Activated T-helper 2 cell treated with anti-CD3 and anti-CD28 coated beads, Interferon-gamma antibody, Interleukin-2, Interleukin-4, amounts not matched to agents 10 μg/mL and 5 μg/mL and 100 μg/mL, durations not matched to agents 14 hours and 24 hours and 36 hours (primary cell): ENCODE results near the gene SOD3. TPM values are rescaled to one million over a fixed set of nuclear protein-coding genes. Genes with fewer than 3 reads are reported as not detected.

Experiments
- DNase-seq: peaks from one replicate; pipeline ENCODE4 v3.0.0; 2021; ENCODE audit warnings: low spot score
- H3K27ac Mint-ChIP-seq: one replicate; pipeline ENCODE4 v1.8.0; 2021; ENCODE audit warnings: mixed read lengths
- H3K27me3 Mint-ChIP-seq: one replicate; pipeline ENCODE4 v1.8.0; 2021; ENCODE audit warnings: low read depth, mixed read lengths
- H3K36me3 Mint-ChIP-seq: one replicate; pipeline ENCODE4 v1.8.0; 2021; ENCODE audit warnings: low read depth, mixed read lengths
- H3K4me1 Mint-ChIP-seq: one replicate; pipeline ENCODE4 v1.8.0; 2021; ENCODE audit warnings: low read depth, mixed read lengths
- H3K4me3 Mint-ChIP-seq: one replicate; pipeline ENCODE4 v1.8.0; 2021; ENCODE audit warnings: low read depth, mild to moderate bottlenecking, moderate library complexity, mixed read lengths
- H3K9me3 Mint-ChIP-seq: one replicate; pipeline ENCODE4 v1.8.0; 2021; ENCODE audit warnings: mixed read lengths
- intact Hi-C: fragments of 100-400 bp; cut with micrococcal nuclease; formaldehyde crosslinking; loops from one replicate; pipeline ENCODE4 v1.15.1; 2023
- total RNA-seq: library from RNA; stranded (reverse); gene quantifications from 2 replicates; pipeline ENCODE4 v1.2.3, GENCODE V29; 2022

Gene SOD3
- total RNA-seq, 1 donor from 2014 or later: not detected

DNA sequence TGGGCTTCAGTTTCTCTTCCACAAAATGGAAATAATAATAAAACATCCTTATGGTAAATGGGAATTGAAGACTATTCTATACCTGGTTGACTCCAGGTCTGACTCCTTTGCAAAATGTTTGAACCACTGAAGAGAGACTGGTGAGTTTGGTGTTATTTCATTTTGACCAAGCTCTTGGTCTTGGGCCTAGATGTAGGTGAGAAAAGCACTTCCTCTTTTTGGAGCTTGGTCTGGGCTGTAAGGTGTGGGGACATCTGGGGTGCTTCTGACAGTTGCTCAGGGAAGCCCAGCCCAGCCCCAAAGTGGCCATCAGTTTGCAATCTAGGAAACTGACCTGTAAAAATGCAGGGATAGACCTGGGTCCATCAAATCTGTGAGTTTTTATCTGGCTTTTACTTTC is 26.8 kb upstream of the SOD3 start:
- H3K27me3 Mint-ChIP-seq: no peaks in the 10 kb centered on the region
- H3K9me3 Mint-ChIP-seq: no peaks in the 10 kb centered on the region
- intact Hi-C loops: no loop called here
- no peaks in the 10 kb centered on the region for H3K36me3 Mint-ChIP-seq
- no peak overlapping the region for H3K27ac Mint-ChIP-seq
- no peak overlapping the region for H3K4me3 Mint-ChIP-seq
- H3K4me1 Mint-ChIP-seq: peaks cover 10% of the 10 kb centered on the region
- DNase-seq: no peak

DNA sequence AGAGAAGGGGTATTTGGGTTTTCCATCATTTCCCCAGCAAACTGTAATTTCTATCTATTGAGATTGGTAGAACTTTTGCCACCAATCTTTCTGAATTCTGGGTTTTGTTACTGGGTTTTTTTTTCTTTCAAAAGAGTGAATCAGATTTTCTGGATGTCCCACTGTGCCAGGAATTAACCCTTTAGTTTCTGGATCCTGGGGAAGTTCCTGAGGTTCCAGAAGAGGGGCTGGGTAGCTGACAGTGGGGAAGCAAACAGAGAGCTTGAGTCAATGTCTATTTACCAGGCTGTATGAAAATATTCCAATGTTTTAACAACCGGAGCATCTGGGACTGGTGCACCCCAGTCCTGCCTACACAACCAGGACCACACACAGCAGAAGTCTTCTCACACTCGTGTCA is 25.8 kb upstream of the SOD3 start:
- Mint-ChIP-seq H3K27me3 (no peaks in the 10 kb centered on the region), H3K9me3 (no peaks in the 10 kb centered on the region), H3K36me3 (no peaks in the 10 kb centered on the region), H3K4me1 (peaks cover 10% of the 10 kb centered on the region), H3K4me3 (no peak overlapping the region), H3K27ac (no peak overlapping the region)
- intact Hi-C loops: no loop called here
- DNase-seq: no peak

GRCh38 chr4:24770032-24770584 is 25.3 kb upstream of the SOD3 start:
- no peaks in the 10 kb centered on the region for H3K9me3 Mint-ChIP-seq
- DNase-seq: no peak
- intact Hi-C loops: no loop called here
- no peaks in the 10 kb centered on the region for H3K36me3 Mint-ChIP-seq
- H3K27ac Mint-ChIP-seq: no peak overlapping the region
- peaks cover 10% of the 10 kb centered on the region for H3K4me1 Mint-ChIP-seq
- H3K4me3 Mint-ChIP-seq: no peak overlapping the region
- H3K27me3 Mint-ChIP-seq: no peaks in the 10 kb centered on the region

DNA sequence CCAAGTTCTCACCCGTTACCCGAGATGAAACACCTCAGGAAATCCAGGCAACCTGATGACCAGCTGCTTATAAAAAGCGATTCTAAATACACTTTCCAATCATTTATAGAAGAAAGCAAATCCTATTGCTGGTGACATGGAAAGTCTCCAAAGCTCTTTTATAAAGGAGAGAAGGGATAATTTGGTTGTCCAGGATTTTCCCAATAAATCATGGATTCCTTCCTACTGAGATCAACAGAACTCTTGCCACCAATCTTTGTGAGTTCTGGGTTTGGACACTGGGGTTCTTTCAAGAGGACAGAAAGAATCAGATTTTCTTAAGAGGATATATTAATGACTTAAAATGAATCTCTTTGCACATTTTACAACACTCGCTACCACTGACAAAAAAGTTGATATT is 24.7 kb upstream of the SOD3 start:
- Mint-ChIP-seq H3K36me3 (no peaks in the 10 kb centered on the region), H3K4me3 (no peak overlapping the region), H3K9me3 (no peaks in the 10 kb centered on the region), H3K27me3 (no peaks in the 10 kb centered on the region), H3K27ac (no peak overlapping the region), H3K4me1 (peaks cover 10% of the 10 kb centered on the region)
- DNase-seq: no peak
- intact Hi-C loops: no loop called here

DNA sequence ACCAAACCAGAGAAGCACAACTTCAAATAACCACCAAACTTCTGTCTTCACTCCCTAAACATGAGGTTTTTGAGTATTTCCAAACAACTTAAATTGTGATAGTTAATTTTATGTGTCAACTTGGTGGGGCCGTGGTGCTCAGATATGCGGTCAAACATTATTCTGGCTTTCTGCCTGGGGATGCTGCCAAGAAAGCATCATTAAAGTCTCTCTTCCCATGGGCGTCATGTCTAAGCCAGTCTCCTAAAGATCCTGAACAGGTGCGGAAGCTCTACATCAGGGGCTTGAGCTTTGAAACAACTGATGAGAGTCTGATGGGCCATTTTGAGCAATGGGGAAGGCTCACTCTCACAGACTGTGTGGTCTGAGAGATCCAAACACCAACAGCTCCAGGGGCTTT is 24.1 kb upstream of the SOD3 start:
- Mint-ChIP-seq H3K9me3 (no peaks in the 10 kb centered on the region), H3K4me3 (no peak overlapping the region), H3K27me3 (no peaks in the 10 kb centered on the region), H3K36me3 (no peaks in the 10 kb centered on the region), H3K27ac (no peak overlapping the region), H3K4me1 (peaks cover 10% of the 10 kb centered on the region)
- intact Hi-C loops: no loop called here
- DNase-seq: no peak

DNA sequence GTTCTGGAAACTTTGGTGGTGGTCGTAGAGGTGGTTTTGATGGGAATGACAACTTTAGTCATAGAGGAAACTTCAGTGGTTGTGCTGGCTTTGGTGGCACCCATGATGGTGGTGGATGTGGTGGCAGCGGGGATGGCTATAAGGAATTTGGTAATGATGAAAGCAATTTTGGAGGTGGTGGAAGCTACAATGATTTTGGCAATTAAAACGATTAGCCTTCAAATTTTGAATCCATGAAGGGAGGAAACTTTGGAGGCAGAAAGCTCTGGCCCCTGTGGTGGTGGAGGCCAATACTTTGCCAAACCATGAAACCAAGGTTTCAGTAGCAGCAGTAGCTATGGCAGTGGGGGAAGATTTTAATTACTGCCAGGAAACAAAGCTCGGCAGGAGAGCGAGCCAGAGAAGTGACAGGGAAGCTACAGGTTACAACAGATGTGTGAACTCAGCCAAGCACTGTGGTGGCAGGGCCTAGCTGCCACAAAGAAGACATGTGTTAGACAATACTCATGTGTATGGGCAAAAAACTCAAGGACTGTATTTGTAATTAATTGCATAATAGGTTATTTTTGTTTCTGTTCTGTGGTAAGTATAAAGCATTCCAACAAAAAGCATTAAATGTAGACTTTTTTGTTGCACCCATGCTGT is 23.2 kb upstream of the SOD3 start:
- H3K4me3 Mint-ChIP-seq: no peak overlapping the region
- intact Hi-C loops: no loop called here
- no peak for DNase-seq
- H3K36me3 Mint-ChIP-seq: no peaks in the 10 kb centered on the region
- peaks cover 10% of the 10 kb centered on the region for H3K4me1 Mint-ChIP-seq
- no peaks in the 10 kb centered on the region for H3K27me3 Mint-ChIP-seq
- H3K9me3 Mint-ChIP-seq: no peaks in the 10 kb centered on the region
- no peak overlapping the region for H3K27ac Mint-ChIP-seq

DNA sequence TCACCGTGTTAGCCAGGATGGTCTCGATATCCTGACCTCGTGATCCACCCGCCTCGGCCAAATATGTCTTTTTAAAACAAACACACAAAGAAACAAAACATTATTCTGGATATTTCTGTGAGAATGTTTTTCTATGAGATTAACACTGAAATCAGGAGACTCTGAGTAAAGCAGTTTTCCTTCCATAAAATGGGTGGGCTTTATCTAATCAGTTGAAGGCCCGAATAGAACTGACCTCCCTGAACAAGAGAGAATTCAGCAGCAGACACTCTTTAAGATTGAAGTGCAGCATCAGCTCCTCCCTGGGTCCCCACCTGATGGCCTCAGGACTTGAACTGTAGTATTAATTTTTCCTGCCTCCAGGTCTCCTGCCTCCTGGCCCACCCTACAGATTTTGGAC is 22.4 kb upstream of the SOD3 start:
- no peaks in the 10 kb centered on the region for H3K27me3 Mint-ChIP-seq
- intact Hi-C loops: no loop called here
- no peaks in the 10 kb centered on the region for H3K36me3 Mint-ChIP-seq
- H3K4me3 Mint-ChIP-seq: no peak overlapping the region
- H3K4me1 Mint-ChIP-seq: peaks cover 10% of the 10 kb centered on the region
- no peak for DNase-seq
- no peaks in the 10 kb centered on the region for H3K9me3 Mint-ChIP-seq
- H3K27ac Mint-ChIP-seq: no peak overlapping the region

DNA sequence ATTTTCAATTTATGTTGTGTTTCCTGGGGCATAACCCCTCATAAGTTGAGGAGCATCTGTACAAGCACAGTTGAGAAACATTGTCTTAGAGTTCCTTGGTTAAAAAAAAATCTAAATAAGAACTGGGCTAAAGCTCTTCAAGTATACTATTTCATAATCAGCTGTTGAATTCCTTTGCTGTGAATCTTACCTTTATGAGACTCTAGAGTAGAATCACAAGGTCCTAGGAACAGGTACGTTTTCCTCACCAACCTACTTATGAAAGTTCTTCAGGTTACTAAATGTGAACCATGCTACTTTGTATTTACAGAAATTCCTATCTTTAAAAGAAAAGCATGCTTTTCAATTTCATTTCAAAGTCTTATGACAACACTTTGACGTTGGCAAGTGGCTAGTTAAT is 20.9 kb upstream of the SOD3 start:
- H3K27ac Mint-ChIP-seq: no peak overlapping the region
- H3K27me3 Mint-ChIP-seq: no peaks in the 10 kb centered on the region
- no peak overlapping the region for H3K4me3 Mint-ChIP-seq
- no peak for DNase-seq
- no peaks in the 10 kb centered on the region for H3K36me3 Mint-ChIP-seq
- intact Hi-C loops: no loop called here
- H3K9me3 Mint-ChIP-seq: no peaks in the 10 kb centered on the region
- peaks cover 7% of the 10 kb centered on the region for H3K4me1 Mint-ChIP-seq

DNA sequence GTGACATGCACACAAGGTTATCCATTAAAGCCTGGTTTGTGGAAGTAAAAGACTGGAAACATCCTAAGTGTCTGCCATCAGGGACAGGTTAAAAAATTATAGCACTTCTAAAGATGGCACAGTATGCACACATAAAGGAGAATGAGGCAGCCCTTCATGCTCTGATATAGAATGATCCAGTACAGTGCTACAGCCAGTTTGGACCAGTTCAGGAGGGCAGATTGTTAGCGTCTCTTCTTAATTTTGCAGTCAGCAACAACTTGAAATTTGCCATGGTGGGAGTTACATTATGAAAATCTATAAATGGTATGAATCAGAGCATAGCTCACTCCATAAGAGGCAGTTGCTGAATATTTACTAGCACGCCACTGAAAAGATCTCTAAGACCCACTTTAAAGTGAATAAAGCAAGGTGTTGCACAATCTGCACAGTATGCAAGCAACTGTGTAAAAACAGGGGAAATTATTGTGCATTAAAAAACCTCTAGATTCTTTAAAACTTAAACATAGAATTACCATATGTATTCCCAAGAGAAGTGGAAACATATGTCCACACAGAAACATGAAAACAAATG is 20.3 kb upstream of the SOD3 start:
- H3K4me3 Mint-ChIP-seq: no peak overlapping the region
- DNase-seq: no peak
- H3K9me3 Mint-ChIP-seq: no peaks in the 10 kb centered on the region
- intact Hi-C loops: no loop called here
- H3K4me1 Mint-ChIP-seq: peaks cover 2% of the 10 kb centered on the region
- no peaks in the 10 kb centered on the region for H3K27me3 Mint-ChIP-seq
- H3K27ac Mint-ChIP-seq: no peak overlapping the region
- no peaks in the 10 kb centered on the region for H3K36me3 Mint-ChIP-seq

- H3K9me3 Mint-ChIP-seq: no peaks in the 10 kb centered on the region
- H3K36me3 Mint-ChIP-seq: no peaks in the 10 kb centered on the region
- no peak for DNase-seq
- H3K4me3 Mint-ChIP-seq: no peak overlapping the region
- intact Hi-C loops: no loop called here
- no peaks in the 10 kb centered on the region for H3K4me1 Mint-ChIP-seq
- no peaks in the 10 kb centered on the region for H3K27me3 Mint-ChIP-seq
- no peak overlapping the region for H3K27ac Mint-ChIP-seq
Measured at GRCh38 chr4:24775750-24776149, 19.6 kb upstream of the SOD3 start.

DNA sequence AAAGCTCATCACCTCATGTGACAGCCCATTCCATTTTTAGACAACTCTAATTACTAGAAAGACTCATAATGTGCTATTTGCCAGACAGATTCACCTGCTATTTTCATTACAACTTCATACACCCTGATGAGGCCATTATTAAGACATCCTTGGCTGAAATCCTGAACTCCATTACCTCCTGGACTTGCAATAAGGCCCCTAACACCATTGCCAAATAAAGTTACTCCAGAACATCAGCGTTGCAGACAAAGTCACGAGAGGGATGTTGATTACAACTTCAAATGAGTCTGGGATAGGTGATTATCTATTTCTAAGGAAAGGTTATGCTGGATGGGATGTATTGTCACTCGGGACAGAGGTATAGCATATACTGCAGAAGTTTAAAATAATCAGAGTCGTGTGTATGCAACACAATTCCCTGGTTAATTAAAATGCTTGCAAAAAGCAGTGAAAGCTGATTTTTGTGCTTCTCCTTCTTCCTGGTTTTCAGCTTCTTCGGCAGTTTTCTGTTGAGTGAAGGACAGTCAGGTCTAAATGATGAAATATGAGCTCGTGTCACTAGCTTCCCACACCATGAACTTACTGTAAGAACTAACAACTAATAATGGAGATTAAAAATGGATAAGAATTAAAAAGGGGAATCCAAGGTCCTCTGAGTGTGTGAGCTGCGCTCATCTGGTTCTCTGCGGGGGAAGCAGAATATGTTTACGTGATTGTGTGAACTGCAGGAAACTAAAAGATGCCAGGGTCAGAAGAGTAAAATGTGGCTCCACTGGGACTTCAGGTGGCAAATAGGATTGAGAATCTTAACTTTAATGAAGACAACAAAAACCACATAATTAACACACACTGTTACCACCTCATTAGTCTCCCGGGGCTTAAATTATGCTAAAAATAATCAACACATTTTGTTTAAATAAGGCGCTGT is 17.6 kb upstream of the SOD3 start:
- no peak overlapping the region for H3K4me3 Mint-ChIP-seq
- intact Hi-C loops: no loop called here
- H3K9me3 Mint-ChIP-seq: no peaks in the 10 kb centered on the region
- no peaks in the 10 kb centered on the region for H3K4me1 Mint-ChIP-seq
- H3K36me3 Mint-ChIP-seq: no peaks in the 10 kb centered on the region
- no peaks in the 10 kb centered on the region for H3K27me3 Mint-ChIP-seq
- DNase-seq: no peak
- no peak overlapping the region for H3K27ac Mint-ChIP-seq

GRCh38 chr4:24778464-24779225 is 16.7 kb upstream of the SOD3 start:
- H3K9me3 Mint-ChIP-seq: no peaks in the 10 kb centered on the region
- peaks cover 1% of the 10 kb centered on the region for H3K27me3 Mint-ChIP-seq
- H3K4me3 Mint-ChIP-seq: no peak overlapping the region
- no peak for DNase-seq
- no peaks in the 10 kb centered on the region for H3K36me3 Mint-ChIP-seq
- intact Hi-C loops: no loop called here
- no peak overlapping the region for H3K27ac Mint-ChIP-seq
- no peaks in the 10 kb centered on the region for H3K4me1 Mint-ChIP-seq
